Superior temporal gyrus (tissue), 1 donor: ENCODE measurements around the gene OPRM1.
"Not testable (repeated sequence)": the region's sequence is repeated elsewhere in the genome, so short reads cannot be mapped to it uniquely, and the experiment has no call there.

Experiments used
- DNase-seq: peaks from one replicate; pipeline ENCODE4 v3.0.0-alpha.2; 2016; ENCODE audit errors: extremely low spot score

Gene OPRM1

DNA sequence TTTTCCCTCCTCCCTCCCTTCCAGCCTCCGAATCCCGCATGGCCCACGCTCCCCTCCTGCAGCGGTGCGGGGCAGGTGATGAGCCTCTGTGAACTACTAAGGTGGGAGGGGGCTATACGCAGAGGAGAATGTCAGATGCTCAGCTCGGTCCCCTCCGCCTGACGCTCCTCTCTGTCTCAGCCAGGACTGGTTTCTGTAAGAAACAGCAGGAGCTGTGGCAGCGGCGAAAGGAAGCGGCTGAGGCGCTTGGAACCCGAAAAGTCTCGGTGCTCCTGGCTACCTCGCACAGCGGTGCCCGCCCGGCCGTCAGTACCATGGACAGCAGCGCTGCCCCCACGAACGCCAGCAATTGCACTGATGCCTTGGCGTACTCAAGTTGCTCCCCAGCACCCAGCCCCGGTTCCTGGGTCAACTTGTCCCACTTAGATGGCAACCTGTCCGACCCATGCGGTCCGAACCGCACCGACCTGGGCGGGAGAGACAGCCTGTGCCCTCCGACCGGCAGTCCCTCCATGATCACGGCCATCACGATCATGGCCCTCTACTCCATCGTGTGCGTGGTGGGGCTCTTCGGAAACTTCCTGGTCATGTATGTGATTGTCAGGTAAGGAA, at the start of gene OPRM1:
Gene OPRM1 (plus strand): TSS at position 10 of the 612 bp plus-strand sequence. CDS start 305 bp downstream, at position 315.
- DNase-seq, result no peak

DNA sequence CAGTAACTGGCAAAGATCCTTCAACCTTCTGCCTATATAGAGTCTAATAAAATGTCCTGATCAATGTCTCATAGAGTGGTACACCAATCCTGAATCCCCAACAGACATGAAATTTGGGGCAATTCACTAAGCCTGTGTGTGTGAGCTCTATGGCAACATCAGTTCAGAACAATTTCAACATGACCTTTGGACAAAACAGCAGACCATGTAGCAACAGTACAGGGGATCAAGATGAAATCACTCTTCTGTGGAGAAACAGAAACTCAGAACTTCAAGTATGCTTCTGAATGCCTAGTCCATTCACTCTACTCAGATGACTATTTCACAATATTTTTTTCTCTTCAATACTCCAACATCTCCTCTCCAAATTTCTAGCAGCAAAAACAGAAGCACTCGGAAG, 49.1 kb upstream of the OPRM1 start:
- DNase-seq, result no peak

DNA sequence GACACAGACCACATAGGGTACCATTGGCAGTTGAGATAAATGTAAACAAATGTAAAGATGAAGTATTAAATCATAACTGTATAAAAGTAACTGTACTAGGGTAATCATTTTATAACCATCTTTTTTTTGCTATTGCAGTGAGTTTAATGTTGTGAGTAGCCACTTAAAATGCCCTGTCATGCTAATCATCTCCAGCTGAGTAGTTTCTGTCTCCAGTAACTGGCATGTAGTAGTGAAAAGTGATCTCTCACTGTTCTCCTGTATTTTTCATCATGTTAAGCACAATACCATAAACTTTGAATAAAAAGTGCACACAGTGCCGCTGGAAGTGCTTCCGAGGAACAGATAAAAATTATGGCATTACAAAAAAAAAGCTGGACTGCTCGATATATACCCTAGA, 45.0 kb upstream of the OPRM1 start:
- DNase-seq, result no peak

DNA sequence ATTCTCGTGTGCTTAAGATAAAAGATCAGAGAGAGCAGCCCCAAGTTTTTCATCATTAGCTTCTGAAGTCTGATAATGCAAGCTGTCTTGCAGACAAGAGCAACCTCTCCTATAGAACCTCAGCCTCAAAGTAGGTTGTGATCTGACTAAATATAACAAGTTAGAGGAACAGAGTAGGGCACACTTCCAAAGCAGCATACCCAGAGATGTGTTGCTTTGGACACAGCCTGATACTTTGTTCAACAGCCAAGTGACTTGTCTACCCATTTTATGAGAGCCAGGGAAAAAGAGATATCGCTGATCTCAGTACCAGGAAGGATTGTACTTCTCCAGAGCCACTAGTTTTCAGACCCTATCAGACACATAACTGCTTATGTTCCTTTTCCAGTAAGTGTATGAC, 44.2 kb upstream of the OPRM1 start:
- DNase-seq, result no peak

DNA sequence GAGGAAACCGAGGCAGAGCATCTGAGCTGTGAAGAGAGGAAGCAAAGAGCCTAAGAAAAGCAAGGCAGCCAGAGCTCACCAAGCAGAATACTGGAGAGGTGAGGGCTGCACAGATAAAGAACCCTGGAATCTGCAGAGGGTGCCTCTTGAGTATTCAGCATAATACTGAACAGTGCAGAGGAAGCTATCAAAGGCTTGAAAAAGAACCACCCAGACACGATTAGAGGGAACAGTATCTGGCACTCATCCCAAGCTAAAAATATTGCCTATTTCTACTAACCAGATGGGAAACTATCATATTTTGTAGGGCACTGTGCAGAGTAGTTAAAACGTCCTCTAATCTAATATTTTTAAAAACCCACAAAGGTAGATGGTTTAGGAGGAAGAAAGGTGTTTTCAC, 41.8 kb upstream of the OPRM1 start:
- no peak for DNase-seq

DNA sequence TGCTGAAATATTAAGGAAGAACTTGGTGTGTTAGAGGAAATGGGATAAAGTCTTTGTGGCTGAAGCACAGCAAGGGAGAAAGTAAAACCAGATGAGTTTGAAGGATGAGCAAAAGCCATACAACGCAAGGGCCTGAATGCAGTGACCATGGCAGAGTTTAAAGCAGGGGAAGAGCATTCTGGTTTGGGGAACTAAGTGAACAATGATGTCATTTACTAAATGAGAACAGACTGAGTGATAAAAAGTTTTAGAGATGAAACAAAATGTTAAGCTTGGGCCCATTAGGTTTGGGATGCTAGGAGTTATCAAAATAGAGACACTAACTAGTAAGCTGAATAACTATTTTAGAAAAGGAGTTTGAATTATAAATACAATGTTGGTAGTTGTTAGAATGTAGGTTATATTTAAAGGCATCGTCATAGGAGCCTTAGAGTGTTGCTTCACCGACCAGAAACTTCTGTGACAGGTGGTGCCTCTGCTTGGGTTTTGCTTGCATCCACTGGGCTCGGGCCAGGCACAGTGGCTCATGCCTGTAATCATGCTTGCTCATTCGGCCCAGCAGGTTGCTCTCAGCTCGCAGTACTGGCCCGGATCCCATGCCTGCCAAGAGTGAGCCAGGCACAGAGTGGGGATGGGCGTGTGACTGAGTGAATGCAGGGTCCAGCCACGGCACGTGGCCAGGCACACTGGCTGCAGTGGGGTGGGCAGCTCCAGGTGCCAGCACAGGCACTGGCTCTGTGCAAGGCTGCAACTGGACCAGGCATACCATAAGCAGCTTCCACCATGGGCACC, 37.4 kb upstream of the OPRM1 start:
- no peak for DNase-seq

DNA sequence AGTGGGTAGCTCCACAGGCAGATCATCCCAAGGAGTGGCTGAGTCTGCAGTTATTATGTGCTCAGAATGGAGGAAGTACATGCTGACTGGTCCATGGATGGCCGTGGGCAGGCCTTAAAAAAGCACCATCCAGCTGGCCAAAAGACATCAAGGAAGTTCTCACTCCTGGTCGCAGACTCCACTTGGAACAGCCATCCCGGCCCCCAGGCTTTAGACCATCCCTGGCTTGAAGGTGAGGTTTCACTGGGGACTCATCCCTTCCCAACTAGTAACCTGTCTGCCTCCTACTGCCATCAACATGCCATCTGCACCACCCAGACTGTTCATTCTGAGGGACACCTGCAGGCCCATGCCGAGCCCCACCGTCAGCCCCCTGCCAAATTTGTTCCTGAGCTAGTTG, 36.1 kb upstream of the OPRM1 start:
- DNase-seq, result no peak

DNA sequence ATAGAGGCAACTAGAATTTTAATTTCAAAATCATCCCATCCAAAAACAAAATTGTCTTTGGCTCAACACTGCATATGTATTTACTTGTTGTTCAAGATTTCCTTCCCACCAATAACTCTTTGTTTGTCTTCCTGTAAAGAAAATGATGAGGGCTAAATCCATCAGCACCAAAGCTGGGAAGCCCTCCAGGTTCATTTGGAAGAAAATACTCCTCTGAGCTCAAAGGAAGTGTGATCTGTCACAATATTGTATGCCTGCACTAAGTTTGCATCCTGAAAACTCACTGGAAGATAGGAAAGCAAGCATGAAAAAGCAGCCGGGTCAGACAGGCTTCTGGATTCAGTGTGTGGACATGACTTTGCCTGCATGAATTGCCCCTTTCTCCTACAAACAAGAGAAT, 28.7 kb upstream of the OPRM1 start:
- no peak for DNase-seq

DNA sequence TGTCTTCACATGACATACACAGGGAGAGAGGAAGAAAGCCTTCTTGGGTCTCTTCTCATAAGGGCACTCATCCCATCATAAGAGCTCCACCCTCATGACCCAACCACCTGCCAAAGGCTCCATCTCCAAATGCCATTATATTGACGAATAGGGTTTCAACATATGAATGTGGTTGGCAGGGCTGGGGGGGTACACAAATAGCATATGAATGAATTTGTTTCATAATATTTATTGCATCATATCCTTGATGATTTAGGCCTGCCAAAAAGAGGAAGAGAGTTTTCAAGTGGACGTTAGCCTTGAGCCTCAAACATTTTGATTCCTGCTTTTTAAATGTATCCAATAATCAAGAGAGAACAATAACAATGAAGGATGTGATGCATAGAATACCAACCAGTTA, 26.2 kb upstream of the OPRM1 start:
- no peak for DNase-seq

DNA sequence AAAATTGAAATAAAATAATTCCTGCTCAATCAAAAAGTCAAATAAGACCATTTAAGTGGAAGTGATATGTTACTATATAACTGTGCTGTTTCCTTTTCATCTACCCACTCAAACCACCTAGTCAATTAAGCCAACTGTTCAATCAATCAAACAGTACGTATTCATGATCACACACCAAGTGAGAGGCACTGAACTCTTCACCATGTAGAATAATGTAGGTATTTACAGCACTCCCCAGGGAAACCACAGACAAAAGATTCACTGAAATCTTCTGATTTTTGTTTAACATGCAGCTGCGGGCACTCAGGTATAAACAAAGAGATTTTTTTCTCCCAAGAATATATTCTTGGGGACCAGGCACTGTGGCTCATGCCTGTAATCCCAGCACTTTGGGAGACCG, 21.3 kb upstream of the OPRM1 start:
- no peak for DNase-seq

DNA sequence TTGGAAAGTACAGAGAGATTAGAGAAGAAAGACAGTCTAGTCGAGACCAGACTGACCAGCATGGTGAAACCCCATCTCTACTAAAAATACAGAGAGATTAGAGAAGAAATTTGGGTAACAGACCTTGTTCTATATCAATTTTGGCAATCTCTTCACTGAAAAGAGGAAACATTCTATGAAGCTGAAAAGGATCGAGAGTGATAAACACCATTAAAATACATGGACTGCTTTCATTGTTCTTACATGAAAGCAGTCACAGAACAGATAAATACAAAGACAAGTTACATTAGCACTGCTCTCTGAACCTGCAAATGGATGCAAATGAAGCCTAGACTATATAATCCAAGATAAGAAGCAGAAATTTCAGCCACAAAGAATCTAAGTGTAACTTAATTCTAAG, 8.4 kb upstream of the OPRM1 start:
- DNase-seq, result no peak

DNA sequence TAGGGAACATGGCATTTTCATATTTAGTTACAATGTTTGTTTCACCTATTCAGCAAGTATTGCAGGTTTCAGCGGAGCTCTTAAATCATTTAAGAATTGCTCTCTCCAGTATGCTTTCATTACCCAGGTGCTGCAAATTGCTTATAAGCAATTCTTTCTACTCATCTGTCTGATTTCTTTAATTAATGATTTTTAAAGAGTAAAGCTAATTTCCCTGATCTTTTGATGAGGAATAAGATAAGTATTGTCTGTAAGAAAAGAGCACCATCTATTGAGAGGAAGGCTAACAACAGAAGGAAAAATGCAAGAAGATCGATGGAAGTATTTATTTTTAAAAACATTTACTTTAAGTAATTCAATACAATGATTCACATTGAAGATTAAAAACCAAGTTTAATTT, 2.0 kb downstream of the OPRM1 start:
- DNase-seq, result no peak

DNA sequence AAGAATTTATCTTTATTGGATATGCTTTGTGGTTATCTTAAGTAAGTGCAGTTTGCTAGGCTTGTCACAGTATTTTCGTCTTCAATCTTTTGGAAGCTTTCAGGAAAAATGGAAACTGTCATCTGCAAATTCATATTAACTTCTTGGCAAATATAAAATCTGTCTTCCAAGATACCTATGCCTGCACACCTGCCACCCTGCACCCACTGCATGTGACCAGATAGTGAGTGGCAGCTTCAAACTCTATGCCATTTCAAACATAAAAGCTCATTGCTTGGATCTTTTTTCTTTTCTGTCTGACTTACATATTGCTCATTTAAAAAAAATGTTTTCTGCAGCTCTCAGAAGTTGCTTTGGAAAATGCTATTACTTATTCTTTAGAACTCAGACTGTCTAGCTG, 14.1 kb downstream of the OPRM1 start:
- DNase-seq, result no peak

DNA sequence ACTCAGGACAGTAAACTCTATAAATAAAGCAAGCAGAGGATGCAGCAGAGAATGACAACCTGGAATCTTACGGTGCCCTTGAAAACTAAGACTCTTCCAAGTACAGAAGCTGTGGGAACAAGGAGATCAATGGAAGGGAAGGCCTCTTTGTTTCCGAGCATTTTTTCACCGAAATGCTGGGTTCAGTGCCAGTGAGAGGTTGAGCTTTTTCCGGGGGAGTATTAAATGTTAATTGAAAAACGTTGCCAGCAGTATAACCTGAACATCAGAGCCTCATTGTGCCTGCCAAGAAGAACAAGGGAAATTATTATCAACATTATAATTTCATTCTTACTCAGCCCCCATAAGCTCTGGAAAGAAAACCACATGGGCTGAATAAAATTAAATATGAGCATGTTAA, 17.5 kb downstream of the OPRM1 start:
- no peak for DNase-seq

DNA sequence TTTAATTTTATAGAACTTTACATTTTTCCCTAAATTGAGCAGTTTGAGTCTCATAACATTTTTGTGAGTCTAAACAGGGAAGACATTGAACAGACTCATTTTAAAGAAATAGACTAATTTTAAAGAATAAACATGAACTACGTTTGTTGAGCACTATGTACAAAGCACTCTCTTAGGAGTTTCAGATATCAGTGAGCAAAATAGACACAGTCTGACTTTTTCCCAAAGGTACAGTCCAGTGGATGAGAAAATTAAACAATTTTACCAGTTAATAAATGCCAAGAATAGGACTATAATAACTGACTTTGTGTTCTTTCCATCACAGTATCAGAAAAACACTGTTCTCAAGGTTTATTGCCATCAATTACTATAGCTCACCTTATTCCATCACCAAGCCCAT, 18.1 kb downstream of the OPRM1 start:
- no peak for DNase-seq

DNA sequence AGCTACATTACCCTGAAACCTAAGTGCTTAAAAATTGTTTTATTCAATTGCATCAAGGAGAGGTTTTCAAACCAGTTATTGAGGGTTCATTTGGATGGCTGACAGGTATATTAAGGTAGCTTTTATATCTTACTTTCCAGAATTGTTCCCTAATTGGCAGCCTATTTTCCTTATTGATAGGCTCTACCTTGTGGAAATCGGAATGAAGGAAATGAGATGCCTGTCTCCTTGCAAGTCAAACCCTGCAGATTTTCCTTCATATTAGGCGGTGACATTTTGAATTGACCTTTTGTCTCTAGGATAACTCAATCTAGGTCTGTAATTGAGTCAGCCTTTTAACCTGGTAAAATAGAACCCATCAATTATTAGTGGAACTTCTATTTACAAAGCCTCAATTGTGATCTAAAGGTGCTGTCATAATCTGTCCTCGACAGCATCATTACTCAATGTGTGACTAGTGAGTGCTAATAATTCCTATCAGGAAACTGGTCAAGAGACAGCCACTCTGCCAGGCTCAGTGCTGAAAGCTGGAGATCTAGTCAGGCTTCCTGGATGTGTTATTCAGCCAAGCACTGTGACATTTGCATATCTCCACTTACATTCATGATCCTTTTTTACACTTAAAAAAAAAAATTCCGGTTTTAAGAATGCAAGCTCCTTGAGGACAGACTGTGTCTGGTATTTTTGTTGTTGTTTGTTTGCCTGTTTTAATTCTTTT, 20.1 kb downstream of the OPRM1 start:
- DNase-seq, result no peak

DNA sequence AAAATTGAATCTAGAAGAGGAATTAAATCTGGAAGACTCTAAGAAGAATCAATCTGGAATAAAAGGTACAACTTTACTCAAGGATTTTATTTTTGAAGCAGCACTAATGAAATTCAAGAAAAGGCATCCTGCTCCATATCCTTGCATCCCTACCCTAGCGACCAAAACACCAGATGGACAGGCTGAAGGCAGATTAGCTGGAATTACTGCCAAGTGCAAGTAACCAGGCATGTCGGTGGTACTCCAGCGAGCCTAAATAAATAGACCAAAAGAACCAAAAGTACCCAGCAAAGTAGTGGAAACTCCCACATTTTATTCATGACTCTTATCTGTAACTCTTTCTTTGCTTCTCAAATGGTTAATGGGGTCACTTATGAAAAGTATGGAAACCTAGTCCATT, 21.0 kb downstream of the OPRM1 start:
- DNase-seq, result no peak

DNA sequence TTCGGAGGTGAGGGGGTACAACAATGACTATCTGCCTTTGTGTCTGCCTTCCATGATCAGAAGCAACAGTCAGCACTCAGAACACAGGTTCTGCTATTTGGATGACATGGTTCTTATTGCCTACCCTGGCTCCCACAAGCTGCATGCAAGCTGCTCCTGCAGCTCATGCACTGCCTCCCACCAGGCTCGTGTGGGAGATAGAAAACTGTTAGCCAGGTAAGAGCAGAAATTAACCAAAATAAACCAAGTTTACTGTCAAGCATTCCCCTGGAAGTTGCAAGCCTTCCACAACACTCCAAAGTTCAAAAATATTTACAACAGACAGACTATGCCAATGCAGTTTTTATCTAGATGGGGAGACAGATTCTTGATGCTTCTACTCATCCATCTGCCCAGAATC, 31.0 kb downstream of the OPRM1 start:
- no peak for DNase-seq

DNA sequence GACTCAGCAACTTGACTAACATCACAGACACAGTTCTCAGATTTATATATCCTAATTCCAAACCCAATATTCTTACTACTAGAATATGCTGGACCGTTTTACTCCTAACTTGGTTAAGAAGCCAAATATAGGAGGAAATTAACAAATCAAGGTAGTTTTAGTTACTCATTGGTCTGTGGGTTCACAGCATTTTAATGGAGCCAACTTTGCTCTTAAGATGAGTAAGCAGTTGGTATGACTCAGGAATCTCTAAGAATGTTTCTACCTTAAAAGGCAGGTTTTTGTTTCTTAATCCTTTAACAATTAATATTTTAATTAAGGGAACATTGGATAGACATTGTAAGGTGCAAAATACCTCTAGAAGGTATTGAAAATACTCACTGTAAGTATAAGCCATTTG, 31.6 kb downstream of the OPRM1 start:
- no peak for DNase-seq

DNA sequence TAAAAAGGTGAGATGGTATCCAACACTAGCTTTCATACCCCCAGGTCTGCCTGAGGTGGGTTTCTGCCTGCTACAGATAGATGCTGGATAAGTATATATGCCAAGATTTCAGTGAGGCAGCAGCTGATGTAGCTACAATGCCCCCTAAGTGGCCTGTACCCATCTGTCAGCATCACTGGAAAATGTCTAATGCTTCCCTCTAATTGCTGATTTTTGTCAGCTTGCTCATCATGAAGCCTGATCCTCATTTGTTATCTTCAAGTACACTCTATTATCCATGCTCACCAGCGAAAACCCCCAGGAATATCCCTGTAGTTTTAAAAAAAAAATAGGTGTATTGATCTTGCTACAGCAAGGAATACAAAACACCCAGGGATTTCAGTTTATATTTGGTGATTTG, 32.2 kb downstream of the OPRM1 start:
- DNase-seq, result no peak

DNA sequence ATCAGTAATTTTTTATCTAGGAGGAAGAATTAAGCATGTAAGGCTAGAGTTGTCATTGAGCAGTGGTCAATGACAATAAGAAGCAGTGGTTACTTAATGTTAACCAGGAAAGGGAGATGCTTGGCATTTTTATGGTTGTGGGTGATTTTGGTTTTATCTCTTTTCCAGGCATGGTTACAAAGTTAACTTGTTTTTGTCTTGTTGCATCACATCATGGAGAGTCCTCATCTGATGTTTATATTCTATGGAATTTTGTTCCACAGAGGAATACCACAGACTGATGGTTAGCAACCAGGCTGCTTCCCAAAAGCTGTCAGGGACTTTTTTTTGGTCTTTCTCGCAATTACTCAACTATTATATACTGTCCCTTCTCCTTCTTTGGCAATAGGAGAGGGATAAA, 32.7 kb downstream of the OPRM1 start:
- DNase-seq, result no peak

DNA sequence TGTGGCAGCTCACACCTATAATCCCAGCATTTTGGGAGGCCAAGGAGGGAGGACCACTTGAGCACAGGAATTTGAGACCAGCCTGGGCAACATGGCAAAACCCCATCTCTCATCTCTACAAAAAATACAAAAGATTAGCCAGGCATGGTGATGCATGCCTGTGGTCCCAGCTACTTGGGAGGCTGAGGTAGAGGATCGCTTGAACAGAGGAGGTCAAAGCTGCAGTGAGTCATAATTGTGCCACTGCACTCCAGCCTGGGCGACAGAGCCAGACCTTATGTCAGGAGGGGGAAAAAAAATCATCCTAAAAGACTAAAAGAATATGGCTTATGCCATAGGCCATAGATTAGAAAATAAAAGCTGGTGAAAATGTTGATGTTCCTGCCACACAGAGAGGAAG, 39.6 kb downstream of the OPRM1 start:
- not testable (repeated sequence) for DNase-seq
